CD4-positive, alpha-beta T cell (primary cell): ENCODE measurements around the gene PCNA. TPM values are rescaled to one million over a fixed set of nuclear protein-coding genes. Genes with fewer than 3 reads are reported as not detected.

Experiments used
- ATAC-seq: fragments of 200-7000 bp; cut with Tn5 transposase; one replicate; pipeline ENCODE4 v1.10.0; 2022; ENCODE audit warnings: mild to moderate bottlenecking; ENCODE audit not compliant: poor library complexity
- CTCF ChIA-PET: fragments of 350-600 bp; sonication (Branson Sonifier 250); formaldehyde crosslinking; loops from one replicate; lab custom pipeline; 2021; ENCODE audit warnings: antibody characterized with exemption, inconsistent platforms; lab: Charles Lee
- POLR2A ChIA-PET: fragments of 350-600 bp; sonication (Branson Sonifier 250); formaldehyde crosslinking; loops from one replicate; lab custom pipeline; 2021; ENCODE audit warnings: antibody characterized with exemption, inconsistent platforms; lab: Charles Lee
- DNase-seq, 14 experiments: peaks; one replicate each; pipeline ENCODE4 v3.0.0-alpha.2; 2013 to 2020; ENCODE audit warnings: mixed read lengths in 2 of 14
- H3K27ac ChIP-seq, 2 donors: one replicate each; pipeline versions ENCODE4 v1.5.1 to v1.7.0; 2013; ENCODE audit warnings: low read length in 2 of 2, low read depth in 1 of 2, mild to moderate bottlenecking in 1 of 2
- H3K27me3 ChIP-seq, 2 experiments: 1 replicate in 1 of 2; 2 replicates in 1 of 2; pipeline versions ENCODE4 v1.6.1 to v1.7.0; 2013; ENCODE audit warnings: low read length in 2 of 2, control low read depth in 1 of 2, mild to moderate bottlenecking in 1 of 2, moderate library complexity in 1 of 2; ENCODE audit not compliant: insufficient read depth in 2 of 2, control insufficient read depth in 1 of 2
- H3K36me3 ChIP-seq: one replicate; pipeline ENCODE4 v1.6.1; 2013; ENCODE audit warnings: low read length, control low read depth; ENCODE audit not compliant: insufficient read depth
- H3K4me1 ChIP-seq: one replicate; pipeline ENCODE4 v1.6.1; 2013; ENCODE audit warnings: low read length, control low read depth; ENCODE audit not compliant: insufficient read depth
- H3K4me3 ChIP-seq: one replicate; pipeline ENCODE4 v1.5.1; 2013; ENCODE audit warnings: mild to moderate bottlenecking, low read length, moderate library complexity
- H3K9me3 ChIP-seq, 2 experiments: 1 replicate in 1 of 2; 2 replicates in 1 of 2; pipeline versions ENCODE4 v1.6.1 to v1.7.0; 2013; ENCODE audit warnings: low read length in 2 of 2, mild to moderate bottlenecking in 2 of 2, control low read depth in 1 of 2, moderate library complexity in 1 of 2; ENCODE audit not compliant: control insufficient read depth in 1 of 2, insufficient read depth in 1 of 2
- H3K27ac Mint-ChIP-seq: one replicate; pipeline ENCODE4 v1.8.0; 2020; ENCODE audit warnings: mixed read lengths
- H3K27me3 Mint-ChIP-seq: one replicate; pipeline ENCODE4 v1.8.0; 2021; ENCODE audit warnings: mixed read lengths
- H3K36me3 Mint-ChIP-seq: one replicate; pipeline ENCODE4 v1.8.0; 2021; ENCODE audit warnings: low read depth, mixed read lengths
- H3K4me1 Mint-ChIP-seq: one replicate; pipeline ENCODE4 v1.8.0; 2021; ENCODE audit warnings: low read depth, mixed read lengths
- H3K4me3 Mint-ChIP-seq: one replicate; pipeline ENCODE4 v1.8.0; 2020; ENCODE audit warnings: mild to moderate bottlenecking, mixed read lengths
- H3K9me3 Mint-ChIP-seq: one replicate; pipeline ENCODE4 v1.8.0; 2020; ENCODE audit warnings: mixed read lengths
- intact Hi-C, 2 experiments: fragments of 100-400 bp; cut with DNase I in 1 of 2; cut with micrococcal nuclease in 1 of 2; formaldehyde crosslinking; loops; one replicate each; pipeline versions ENCODE4 v1.15.1 to v1.9.0; 2023 to 2025; cut with DNase I, micrococcal nuclease
- total RNA-seq, 174 experiments: library from RNA in 2 of 174; stranded (reverse) in 2 of 174; gene quantifications; one replicate each; pipeline ENCODE4 v1.2.3 and lab custom pipeline; 2021 to 2026
- TF ChIP-seq, protein P1 (sequence below): fragments of 200-600 bp; IDR thresholded peaks from one replicate; pipeline ENCODE4 v1.8.0; 2022; ENCODE audit warnings: antibody characterized with exemption, mild to moderate bottlenecking

Gene PCNA
- total RNA-seq, 2 experiments from 2014 or later, result 32.6 to 33.0 TPM

DNA sequence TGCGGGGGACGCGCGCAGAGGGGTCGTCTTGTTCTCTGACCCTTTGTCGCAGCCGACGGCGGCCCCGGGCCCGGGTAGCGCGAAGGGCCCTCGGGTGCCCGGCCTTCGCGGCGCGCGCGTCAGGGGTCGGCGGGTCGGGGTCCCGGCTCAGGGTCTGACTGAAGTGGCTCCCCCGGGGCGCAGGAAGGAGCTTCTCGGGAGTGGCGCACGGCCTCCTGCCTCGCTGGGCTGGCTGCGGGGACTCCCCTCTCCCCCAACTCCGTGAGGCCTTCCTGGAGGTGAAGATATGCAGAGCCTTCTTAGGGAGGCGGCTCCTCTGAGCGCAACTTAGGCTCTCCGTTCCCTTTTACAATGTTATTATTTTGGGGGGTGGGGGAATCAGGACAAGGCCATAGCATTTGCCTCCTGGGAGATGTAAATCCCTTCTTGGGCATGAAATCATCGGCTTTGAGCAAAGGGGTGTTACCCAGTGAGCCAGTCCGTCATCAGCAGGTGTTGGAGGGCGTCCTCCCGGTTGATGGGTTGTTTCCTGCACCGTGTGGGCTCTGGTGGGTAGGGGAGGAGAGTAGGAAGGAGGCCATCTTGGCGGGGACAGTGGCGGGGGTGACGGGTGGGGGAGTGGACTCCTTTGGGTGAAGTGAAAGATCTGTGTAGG is 7.6 kb upstream of the PCNA start:
- Histone ChIP-seq H3K27ac (peak overlapping the region; percentile 95 to 98), H3K27me3 (no peaks in the 10 kb centered on the region), H3K4me3 (peak overlapping the region; percentile 76), H3K36me3 (no peaks in the 10 kb centered on the region), H3K4me1 (peaks cover 22% of the 10 kb centered on the region), H3K9me3 (no peaks in the 10 kb centered on the region)
- Mint-ChIP-seq H3K4me3 (peak overlapping the region; percentile 95), H3K36me3 (peaks cover 33% of the 10 kb centered on the region), H3K9me3 (no peaks in the 10 kb centered on the region), H3K27ac (peak overlapping the region; percentile 97), H3K4me1 (peaks cover 38% of the 10 kb centered on the region), H3K27me3 (no peaks in the 10 kb centered on the region)
- DNase-seq, result peak; percentile 37 to 91 (median 57)
- POLR2A ChIA-PET, result interaction anchor here (0.6 to 2.1 kb wide), 13 partner anchors 26 to 341 kb away, joined by 3 to 46 read pairs (median 5); no protein-coding TSS in a partner anchor
- ATAC-seq, result peak; percentile 50
- TF ChIP-seq, protein P1, sequence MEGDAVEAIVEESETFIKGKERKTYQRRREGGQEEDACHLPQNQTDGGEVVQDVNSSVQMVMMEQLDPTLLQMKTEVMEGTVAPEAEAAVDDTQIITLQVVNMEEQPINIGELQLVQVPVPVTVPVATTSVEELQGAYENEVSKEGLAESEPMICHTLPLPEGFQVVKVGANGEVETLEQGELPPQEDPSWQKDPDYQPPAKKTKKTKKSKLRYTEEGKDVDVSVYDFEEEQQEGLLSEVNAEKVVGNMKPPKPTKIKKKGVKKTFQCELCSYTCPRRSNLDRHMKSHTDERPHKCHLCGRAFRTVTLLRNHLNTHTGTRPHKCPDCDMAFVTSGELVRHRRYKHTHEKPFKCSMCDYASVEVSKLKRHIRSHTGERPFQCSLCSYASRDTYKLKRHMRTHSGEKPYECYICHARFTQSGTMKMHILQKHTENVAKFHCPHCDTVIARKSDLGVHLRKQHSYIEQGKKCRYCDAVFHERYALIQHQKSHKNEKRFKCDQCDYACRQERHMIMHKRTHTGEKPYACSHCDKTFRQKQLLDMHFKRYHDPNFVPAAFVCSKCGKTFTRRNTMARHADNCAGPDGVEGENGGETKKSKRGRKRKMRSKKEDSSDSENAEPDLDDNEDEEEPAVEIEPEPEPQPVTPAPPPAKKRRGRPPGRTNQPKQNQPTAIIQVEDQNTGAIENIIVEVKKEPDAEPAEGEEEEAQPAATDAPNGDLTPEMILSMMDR, result no peak
- intact Hi-C loops, result loop anchor here in 1 of 2 experiments (5.0 kb wide), 1 partner anchor 320 kb away; no protein-coding TSS in a partner anchor
- CTCF ChIA-PET, result interaction anchor here (0.8 to 2.1 kb wide), 13 partner anchors 8 to 96 kb away, joined by 3 to 38 read pairs (median 5); no protein-coding TSS in a partner anchor

DNA sequence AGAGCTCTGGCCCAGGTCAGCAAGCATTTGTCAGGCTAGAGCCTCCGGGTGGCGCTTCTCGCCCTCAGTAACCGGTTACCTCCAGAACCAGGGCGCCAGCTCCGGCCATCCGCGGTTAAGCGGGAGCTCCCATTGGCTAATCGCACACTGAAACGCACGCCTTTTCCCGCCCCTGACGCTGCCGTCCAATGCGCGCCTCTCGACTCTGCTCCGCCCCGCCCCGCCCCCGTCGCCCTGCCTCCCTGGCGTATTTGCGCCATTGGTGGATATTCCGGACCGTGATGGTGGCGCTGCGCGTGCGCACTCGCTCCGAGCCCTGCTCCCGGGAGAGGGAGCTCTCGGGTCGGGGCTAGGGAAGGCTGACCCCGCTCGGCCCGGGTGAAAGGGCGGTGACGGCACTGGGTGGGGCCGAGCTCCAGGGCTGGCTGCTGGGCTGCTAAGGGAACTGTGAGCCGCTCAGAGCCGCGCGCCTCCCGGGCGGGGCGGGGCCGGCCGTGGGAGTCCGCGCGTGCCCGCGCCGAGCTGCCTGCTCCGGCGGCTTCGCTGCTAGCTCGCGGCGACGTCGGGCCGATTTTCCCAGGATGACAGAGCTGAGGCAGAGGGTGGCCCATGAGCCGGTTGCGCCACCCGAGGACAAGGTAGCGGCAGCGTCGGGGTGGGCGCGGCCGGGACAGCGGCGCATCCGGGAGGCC is 6.9 kb upstream of the PCNA start, which contains the start of gene CDS2:
CDS2 (plus strand) TSS at position 497 of the 692 bp plus-strand sequence; CDS start at position 582, 85 bp downstream.
- no peaks in the 10 kb centered on the region for H3K9me3 Mint-ChIP-seq

DNA sequence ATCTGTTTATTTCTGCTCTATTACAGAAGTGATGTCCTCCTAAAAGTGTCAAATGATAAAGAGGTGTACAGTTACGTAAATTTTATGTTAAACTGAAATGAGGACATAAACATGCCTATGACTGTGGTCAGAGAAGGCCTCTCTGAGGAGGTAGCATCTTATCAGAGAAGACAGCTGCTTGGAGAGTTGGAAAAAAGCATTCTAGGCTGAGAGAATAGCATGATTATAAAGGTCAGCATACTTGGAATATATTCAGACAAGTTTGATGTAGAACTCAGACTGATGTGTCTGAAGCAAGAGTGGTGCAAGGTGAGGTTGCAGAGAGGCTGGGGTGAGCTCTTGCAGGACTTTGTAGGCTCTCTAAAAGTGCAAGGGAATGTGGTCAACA is 3.1 kb upstream of the PCNA start:
- Histone ChIP-seq H3K36me3 (no peaks in the 10 kb centered on the region), H3K4me1 (peaks cover 35% of the 10 kb centered on the region), H3K4me3 (no peak overlapping the region), H3K27me3 (no peaks in the 10 kb centered on the region), H3K9me3 (no peaks in the 10 kb centered on the region), H3K27ac (no peak overlapping the region)
- Mint-ChIP-seq H3K9me3 (no peaks in the 10 kb centered on the region), H3K36me3 (peaks cover 36% of the 10 kb centered on the region), H3K4me3 (no peak overlapping the region), H3K4me1 (peaks cover 49% of the 10 kb centered on the region), H3K27ac (peak overlapping the region; percentile 29), H3K27me3 (no peaks in the 10 kb centered on the region)
- ATAC-seq, result no peak
- intact Hi-C loops, result no loop called here
- ChIA-PET POLR2A (no interaction called here), CTCF (no interaction called here)
- no peak for DNase-seq
- TF ChIP-seq, protein P1, result no peak

More for the DNA sequence above, 6.9 kb upstream of the PCNA start, which contains the start of gene CDS2:
- DNase-seq (peak; percentile 99 to 100 (median 100)), ATAC-seq (peak; percentile 82)
- Histone ChIP-seq H3K27me3 (no peaks in the 10 kb centered on the region), H3K4me3 (peak within 1 kb of the TSS; percentile 76), H3K36me3 (no peaks in the 10 kb centered on the region), H3K4me1 (peaks cover 22% of the 10 kb centered on the region), H3K9me3 (no peaks in the 10 kb centered on the region), H3K27ac (peak within 1 kb of the TSS; percentile 95 to 98)
- H3K4me1 Mint-ChIP-seq, result peaks cover 38% of the 10 kb centered on the region
- intact Hi-C loops, result loop anchor here (1.0 to 5.0 kb wide), 2 partner anchors 66 to 321 kb away; no protein-coding TSS in a partner anchor
- ChIA-PET POLR2A (interaction anchor here (0.6 to 2.1 kb wide), 20 partner anchors 25 to 588 kb away, joined by 3 to 46 read pairs (median 4); partner anchors contain the start of gene SLC23A2), CTCF (interaction anchor here (0.8 to 2.1 kb wide), 16 partner anchors 8 to 96 kb away, joined by 3 to 38 read pairs (median 4); no protein-coding TSS in a partner anchor)
- peak within 1 kb of the TSS; percentile 97 for H3K27ac Mint-ChIP-seq
- peaks cover 32% of the 10 kb centered on the region for H3K36me3 Mint-ChIP-seq
- TF ChIP-seq, protein P1, result peak; percentile 64
- H3K27me3 Mint-ChIP-seq, result no peaks in the 10 kb centered on the region
- peak within 1 kb of the TSS; percentile 95 for H3K4me3 Mint-ChIP-seq
